GM23248 (cell line): ENCODE results near the gene DUSP7.

Source experiments
- EZH2 ChIP-seq: fragments of 200-600 bp; sonication (generic); IDR thresholded peaks from 2 replicates; pipeline ENCODE4 v1.6.1; 2018; ENCODE audit warnings: antibody characterized with exemption, mild to moderate bottlenecking; ENCODE audit not compliant: insufficient read depth, poor library complexity, severe bottlenecking
- EZH2phosphoT487 ChIP-seq: fragments of 200-600 bp; sonication (generic); IDR thresholded peaks from 2 replicates; pipeline ENCODE4 v1.6.1; 2018; ENCODE audit warnings: antibody characterized with exemption, moderate library complexity, mild to moderate bottlenecking, low read depth; ENCODE audit not compliant: insufficient read depth

DNA sequence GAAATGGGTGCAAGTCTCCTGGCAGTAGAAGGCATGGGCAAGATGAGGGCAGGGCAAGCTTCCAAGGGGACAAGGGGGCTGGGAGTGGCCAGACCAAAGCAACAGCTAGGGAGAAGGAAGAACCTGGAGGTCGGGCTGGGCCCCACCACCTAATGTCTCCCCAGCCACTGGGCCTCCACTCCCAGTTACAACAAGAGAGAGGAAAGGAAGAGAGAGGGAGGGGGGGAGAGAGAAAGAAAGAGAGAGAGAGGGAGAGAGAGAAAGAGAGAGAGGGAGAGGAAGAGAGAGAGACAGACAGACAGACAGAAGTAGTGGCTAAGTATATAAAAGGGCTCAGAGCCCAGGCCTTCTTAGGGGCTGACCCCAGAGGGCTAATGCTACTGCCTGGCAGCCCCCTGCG is 6.9 kb downstream of the DUSP7 start:
- TF ChIP-seq EZH2, result no peak
- TF ChIP-seq EZH2phosphoT487, result no peak
